ENCODE results near the gene GPR180. TPM values are rescaled to one million over a fixed set of nuclear protein-coding genes. Genes with fewer than 3 reads are reported as not detected.

The GPR180 gene
- total and polyA plus RNA-seq, 2 experiments from 2014 or later, result 6.3 to 7.7 TPM

DNA sequence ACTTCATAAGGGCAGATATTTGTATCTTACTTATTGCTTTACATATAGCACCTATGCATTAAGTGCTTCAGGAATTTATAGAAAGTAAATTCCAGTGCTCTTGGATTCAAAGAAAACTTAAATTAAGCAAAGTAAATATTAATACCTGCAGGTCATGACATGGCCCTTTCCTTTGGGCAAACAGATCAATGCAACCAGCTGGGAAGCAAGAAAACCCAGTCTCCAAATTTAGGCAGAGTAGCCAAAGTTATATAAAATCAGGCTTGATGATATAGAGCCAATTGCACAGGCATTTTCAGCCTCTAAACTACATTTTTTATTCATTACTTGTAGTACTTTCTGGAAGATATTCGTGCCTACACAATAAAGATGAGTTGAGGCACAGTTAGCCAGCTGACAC, 22.6 kb upstream of the GPR180 start:
- H3K9ac ChIP-seq, result no peak overlapping the region
- H3F3A ChIP-seq (ENCODE audit: insufficient read depth), result no peaks in the 10 kb centered on the region
- H4K20me1 ChIP-seq (ENCODE audit: insufficient read depth), result no peaks in the 10 kb centered on the region
- H3K9me2 ChIP-seq (ENCODE audit: insufficient read depth), result no peaks in the 10 kb centered on the region; the same call in 1 of the 2 replicates
- H3K4me3 ChIP-seq, result no peak overlapping the region
- 50 to 57% methylated on average over 1 of the region's 1 CpG for WGBS, 2 experiments (ENCODE audit: low coverage in 1 of 2, low lambda C conversion rate in 2 of 2, missing lambda C conversion rate in 2 of 2)
- peaks cover 81% of the 10 kb centered on the region for H3K36me3 ChIP-seq (ENCODE audit: low read depth)
- no peaks in the 10 kb centered on the region for H3K79me2 ChIP-seq (ENCODE audit: insufficient read depth)
- no peak overlapping the region for H2AFZ ChIP-seq
- no peak for TF ChIP-seq EZH2 (IDR thresholded peaks at IDR 0.05; ENCODE audit: insufficient read depth, poor library complexity, severe bottlenecking)
- TF ChIP-seq EZH2phosphoT487 (IDR thresholded peaks at IDR 0.05; ENCODE audit: insufficient read depth, low read depth), result no peak
- H3K27ac ChIP-seq, result no peak overlapping the region
- H3K9me3 ChIP-seq (ENCODE audit: low read depth), result no peaks in the 10 kb centered on the region
- no peaks in the 10 kb centered on the region for H3K4me1 ChIP-seq (ENCODE audit: insufficient read depth)
- H3K4me2 ChIP-seq (ENCODE audit: unreplicated experiment), result no peak overlapping the region
- no peak for DNase-seq
- in situ Hi-C loops (cut with MboI), result no loop called here
- no peaks in the 10 kb centered on the region for H3K27me3 ChIP-seq (replicated peaks; ENCODE audit: insufficient read depth)

DNA sequence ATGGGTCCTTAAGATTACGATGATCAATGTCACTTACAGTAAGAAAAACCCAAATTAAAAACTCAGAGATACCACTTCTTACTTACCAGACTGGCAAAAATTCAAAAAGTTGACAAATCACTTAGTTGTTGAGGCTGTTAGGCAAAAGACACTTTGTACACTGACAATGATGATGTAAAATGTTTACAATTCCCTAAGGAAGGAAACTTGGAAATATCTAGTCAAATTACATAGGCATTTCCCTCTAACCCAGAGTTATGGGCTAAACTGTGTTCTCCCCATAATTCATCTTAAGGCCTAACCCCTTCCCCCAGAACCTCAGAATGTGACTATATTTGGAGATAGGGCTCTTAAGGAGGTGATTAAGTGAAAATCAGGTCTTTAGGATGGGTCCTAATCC, 17.7 kb upstream of the GPR180 start:
- WGBS, 2 experiments (ENCODE audit: low coverage in 1 of 2, low lambda C conversion rate in 2 of 2, missing lambda C conversion rate in 2 of 2), result 100% methylated on average over 1 of the region's 1 CpG
- no peak overlapping the region for H3K9ac ChIP-seq
- no peak overlapping the region for H3K4me3 ChIP-seq
- in situ Hi-C loops (cut with MboI), result no loop called here
- peaks cover 31% of the 10 kb centered on the region for H3K79me2 ChIP-seq (ENCODE audit: insufficient read depth)
- TF ChIP-seq EZH2 (IDR thresholded peaks at IDR 0.05; ENCODE audit: insufficient read depth, poor library complexity, severe bottlenecking), result no peak
- no peak for TF ChIP-seq EZH2phosphoT487 (IDR thresholded peaks at IDR 0.05; ENCODE audit: insufficient read depth, low read depth)
- no peak for DNase-seq
- peaks cover 70% of the 10 kb centered on the region for H3K36me3 ChIP-seq (ENCODE audit: low read depth)
- no peaks in the 10 kb centered on the region; the same call in 1 of the 2 replicates for H3K9me2 ChIP-seq (ENCODE audit: insufficient read depth)
- H3K4me1 ChIP-seq (ENCODE audit: insufficient read depth), result no peaks in the 10 kb centered on the region
- no peak overlapping the region for H3K4me2 ChIP-seq (ENCODE audit: unreplicated experiment)
- H3K27me3 ChIP-seq (replicated peaks; ENCODE audit: insufficient read depth), result no peaks in the 10 kb centered on the region
- no peaks in the 10 kb centered on the region for H3K9me3 ChIP-seq (ENCODE audit: low read depth)
- H4K20me1 ChIP-seq (ENCODE audit: insufficient read depth), result no peaks in the 10 kb centered on the region
- no peak overlapping the region for H3K27ac ChIP-seq
- H3F3A ChIP-seq (ENCODE audit: insufficient read depth), result no peaks in the 10 kb centered on the region
- no peak overlapping the region for H2AFZ ChIP-seq

GRCh38 chr13:94585543-94586101, 16.0 kb upstream of the GPR180 start:
- H3K27ac ChIP-seq, result no peak overlapping the region
- no peaks in the 10 kb centered on the region for H3F3A ChIP-seq (ENCODE audit: insufficient read depth)
- H3K4me2 ChIP-seq (ENCODE audit: unreplicated experiment), result no peak overlapping the region
- 97 to 99% methylated on average over 6 of the region's 6 CpGs for WGBS, 2 experiments (ENCODE audit: low coverage in 1 of 2, low lambda C conversion rate in 2 of 2, missing lambda C conversion rate in 2 of 2)
- H3K4me1 ChIP-seq (ENCODE audit: insufficient read depth), result no peaks in the 10 kb centered on the region
- H2AFZ ChIP-seq, result no peak overlapping the region
- in situ Hi-C loops (cut with MboI), result no loop called here
- no peaks in the 10 kb centered on the region for H3K27me3 ChIP-seq (replicated peaks; ENCODE audit: insufficient read depth)
- peaks cover 43% of the 10 kb centered on the region for H3K79me2 ChIP-seq (ENCODE audit: insufficient read depth)
- no peaks in the 10 kb centered on the region for H3K9me3 ChIP-seq (ENCODE audit: low read depth)
- TF ChIP-seq EZH2 (IDR thresholded peaks at IDR 0.05; ENCODE audit: insufficient read depth, poor library complexity, severe bottlenecking), result no peak
- TF ChIP-seq EZH2phosphoT487 (IDR thresholded peaks at IDR 0.05; ENCODE audit: insufficient read depth, low read depth), result no peak
- DNase-seq, result no peak
- no peak overlapping the region for H3K9ac ChIP-seq
- no peaks in the 10 kb centered on the region; the same call in 1 of the 2 replicates for H3K9me2 ChIP-seq (ENCODE audit: insufficient read depth)
- no peaks in the 10 kb centered on the region for H4K20me1 ChIP-seq (ENCODE audit: insufficient read depth)
- H3K36me3 ChIP-seq (ENCODE audit: low read depth), result peaks cover 60% of the 10 kb centered on the region
- H3K4me3 ChIP-seq, result no peak overlapping the region

GRCh38 chr13:94586371-94586770, 15.3 kb upstream of the GPR180 start:
- Histone ChIP-seq H3K79me2 (ENCODE audit: insufficient read depth) (peaks cover 51% of the 10 kb centered on the region), H3K9me2 (ENCODE audit: insufficient read depth) (no peaks in the 10 kb centered on the region; the same call in 1 of the 2 replicates), H4K20me1 (ENCODE audit: insufficient read depth) (no peaks in the 10 kb centered on the region), H3K27ac (no peak overlapping the region), H3K9ac (no peak overlapping the region), H3K4me3 (no peak overlapping the region), H3K4me1 (ENCODE audit: insufficient read depth) (no peaks in the 10 kb centered on the region), H3K4me2 (ENCODE audit: unreplicated experiment) (no peak overlapping the region), H3K9me3 (ENCODE audit: low read depth) (no peaks in the 10 kb centered on the region), H2AFZ (no peak overlapping the region), H3K27me3 (replicated peaks; ENCODE audit: insufficient read depth) (no peaks in the 10 kb centered on the region), H3F3A (ENCODE audit: insufficient read depth) (no peaks in the 10 kb centered on the region), H3K36me3 (ENCODE audit: low read depth) (peaks cover 60% of the 10 kb centered on the region)
- no peak for DNase-seq
- in situ Hi-C loops (cut with MboI), result no loop called here
- no peak for TF ChIP-seq EZH2 (IDR thresholded peaks at IDR 0.05; ENCODE audit: insufficient read depth, poor library complexity, severe bottlenecking)
- no peak for TF ChIP-seq EZH2phosphoT487 (IDR thresholded peaks at IDR 0.05; ENCODE audit: insufficient read depth, low read depth)
- 96 to 98% methylated on average over 7 of the region's 7 CpGs for WGBS, 2 experiments (ENCODE audit: low coverage in 1 of 2, low lambda C conversion rate in 2 of 2, missing lambda C conversion rate in 2 of 2)

Measured in GM23248 (cell line).